ENCODE results near the gene TMEM134.

GRCh38 chr11:67453816-67454732 lies 15.0 kb downstream of the TMEM134 start:
- TF ChIP-seq, protein P1, sequence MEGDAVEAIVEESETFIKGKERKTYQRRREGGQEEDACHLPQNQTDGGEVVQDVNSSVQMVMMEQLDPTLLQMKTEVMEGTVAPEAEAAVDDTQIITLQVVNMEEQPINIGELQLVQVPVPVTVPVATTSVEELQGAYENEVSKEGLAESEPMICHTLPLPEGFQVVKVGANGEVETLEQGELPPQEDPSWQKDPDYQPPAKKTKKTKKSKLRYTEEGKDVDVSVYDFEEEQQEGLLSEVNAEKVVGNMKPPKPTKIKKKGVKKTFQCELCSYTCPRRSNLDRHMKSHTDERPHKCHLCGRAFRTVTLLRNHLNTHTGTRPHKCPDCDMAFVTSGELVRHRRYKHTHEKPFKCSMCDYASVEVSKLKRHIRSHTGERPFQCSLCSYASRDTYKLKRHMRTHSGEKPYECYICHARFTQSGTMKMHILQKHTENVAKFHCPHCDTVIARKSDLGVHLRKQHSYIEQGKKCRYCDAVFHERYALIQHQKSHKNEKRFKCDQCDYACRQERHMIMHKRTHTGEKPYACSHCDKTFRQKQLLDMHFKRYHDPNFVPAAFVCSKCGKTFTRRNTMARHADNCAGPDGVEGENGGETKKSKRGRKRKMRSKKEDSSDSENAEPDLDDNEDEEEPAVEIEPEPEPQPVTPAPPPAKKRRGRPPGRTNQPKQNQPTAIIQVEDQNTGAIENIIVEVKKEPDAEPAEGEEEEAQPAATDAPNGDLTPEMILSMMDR (IDR thresholded peaks at IDR 0.05; ENCODE audit: low read length): no peak
- no peak for TF ChIP-seq EZH2 (IDR thresholded peaks at IDR 0.05; ENCODE audit: borderline replicate concordance, low read length)
